ENCODE data around the gene GDPD1. TPM values are rescaled to one million over a fixed set of nuclear protein-coding genes. Genes with fewer than 3 reads are reported as not detected.
"Not testable (repeated sequence)": the region's sequence is repeated elsewhere in the genome, so short reads cannot be mapped to it uniquely, and the experiment has no call there.

Gene GDPD1
- total and polyA plus RNA-seq, 2 donors: 1.2 to 3.4 TPM

DNA sequence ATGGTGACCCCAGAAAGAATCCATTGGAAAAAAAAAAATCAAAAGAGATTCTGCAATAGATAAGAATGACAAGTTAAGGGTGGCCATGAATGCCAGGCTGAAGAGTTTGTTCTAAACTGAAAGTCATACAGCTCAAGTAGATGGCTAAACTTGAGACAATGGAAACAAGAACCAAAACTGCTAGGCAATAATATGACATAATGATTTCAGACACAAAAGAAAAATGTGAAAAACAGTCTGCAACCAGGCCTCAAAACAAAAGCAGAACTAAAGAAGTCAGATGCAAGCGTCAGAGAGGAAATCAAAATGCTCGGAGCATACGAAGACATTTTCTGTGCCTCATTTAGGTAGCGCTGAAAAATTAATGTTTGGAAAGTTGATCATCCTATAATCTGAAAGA, 56.7 kb downstream of the GDPD1 start:
- Histone ChIP-seq H3K27ac (ENCODE audit: low read depth) (no peak overlapping the region), H3K4me1 (ENCODE audit: insufficient read depth) (no peaks in the 10 kb centered on the region), H3K4me3 (ENCODE audit: low read depth, low read length) (no peak overlapping the region), H3K36me3 (ENCODE audit: insufficient read depth) (peaks cover 2% of the 10 kb centered on the region)
- 87% methylated on average over 4 of the region's 4 CpGs for WGBS
- no peak for DNase-seq (ENCODE audit: extremely low spot score)

DNA sequence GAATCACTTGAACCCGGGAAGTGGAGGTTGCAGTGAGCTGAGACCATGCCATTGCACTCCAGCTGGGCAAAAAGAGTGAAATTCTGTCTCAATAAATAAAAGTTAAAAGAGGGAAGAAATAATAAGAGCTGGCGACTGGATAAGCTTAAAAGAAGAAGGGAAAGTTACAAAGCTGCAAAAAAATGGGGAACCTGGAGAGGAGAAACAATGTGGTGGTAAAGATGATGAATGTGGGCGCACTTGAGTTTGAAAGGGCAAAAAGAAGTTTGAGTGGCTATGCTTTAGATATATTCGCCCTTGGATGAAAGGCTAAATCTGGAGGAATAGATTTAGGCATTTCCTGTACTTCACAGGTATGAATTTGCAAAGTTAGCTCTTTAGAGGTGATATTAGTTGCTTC, 58.1 kb downstream of the GDPD1 start:
- Histone ChIP-seq H3K4me1 (ENCODE audit: insufficient read depth) (no peaks in the 10 kb centered on the region), H3K27ac (ENCODE audit: low read depth) (no peak overlapping the region), H3K4me3 (ENCODE audit: low read depth, low read length) (no peak overlapping the region), H3K36me3 (ENCODE audit: insufficient read depth) (no peaks in the 10 kb centered on the region)
- WGBS: 88% methylated on average over 4 of the region's 4 CpGs
- DNase-seq (ENCODE audit: extremely low spot score): no peak

DNA sequence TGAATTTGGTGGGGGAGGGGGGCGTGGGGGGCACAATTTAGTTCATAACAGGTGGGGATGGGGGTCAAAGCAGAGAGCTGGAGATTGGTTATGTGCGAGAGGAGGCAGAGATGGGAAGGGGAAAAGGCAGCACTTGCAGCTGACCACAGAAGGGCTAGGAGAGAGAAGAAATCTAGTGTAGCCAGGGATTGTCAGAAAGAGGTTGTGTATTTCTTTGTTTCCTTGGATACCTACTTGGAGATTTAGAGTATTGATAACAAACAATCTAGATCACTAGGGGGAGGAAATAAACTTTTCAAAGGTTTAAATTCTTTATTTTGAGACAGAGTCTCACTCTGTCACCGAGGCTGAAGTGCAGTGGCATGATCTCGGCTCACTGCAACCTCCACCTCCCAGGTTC, 64.0 kb downstream of the GDPD1 start:
- WGBS: 58% methylated on average over 4 of the region's 4 CpGs
- no peak overlapping the region for H3K27ac ChIP-seq (ENCODE audit: low read depth)
- DNase-seq (ENCODE audit: extremely low spot score): no peak
- no peaks in the 10 kb centered on the region for H3K4me1 ChIP-seq (ENCODE audit: insufficient read depth)
- H3K4me3 ChIP-seq (ENCODE audit: low read depth, low read length): no peak overlapping the region
- no peaks in the 10 kb centered on the region for H3K36me3 ChIP-seq (ENCODE audit: insufficient read depth)

DNA sequence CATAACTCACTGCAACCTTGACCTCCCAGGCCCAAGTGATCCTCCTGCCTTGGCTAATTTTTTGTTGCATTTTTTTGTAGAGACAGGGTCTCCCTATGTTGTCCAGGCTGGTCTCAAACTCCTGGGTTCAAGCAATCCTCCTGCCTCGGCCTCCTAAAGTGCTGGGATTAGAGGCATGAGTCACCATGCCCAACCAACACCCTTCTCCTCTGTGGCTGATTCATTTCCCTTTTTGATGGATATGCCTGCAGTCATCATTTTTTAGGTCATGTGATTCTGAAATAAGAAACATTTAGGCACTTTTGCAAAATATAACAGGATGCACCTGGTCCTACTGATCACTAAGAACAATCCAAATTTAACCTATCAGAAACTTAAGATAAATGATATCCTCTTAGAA, 67.1 kb downstream of the GDPD1 start:
- Histone ChIP-seq H3K27ac (ENCODE audit: low read depth) (no peak overlapping the region), H3K36me3 (ENCODE audit: insufficient read depth) (no peaks in the 10 kb centered on the region), H3K4me1 (ENCODE audit: insufficient read depth) (no peaks in the 10 kb centered on the region), H3K4me3 (ENCODE audit: low read depth, low read length) (no peak overlapping the region)
- no peak for DNase-seq (ENCODE audit: extremely low spot score)
- 42% methylated on average over 1 of the region's 1 CpG for WGBS

DNA sequence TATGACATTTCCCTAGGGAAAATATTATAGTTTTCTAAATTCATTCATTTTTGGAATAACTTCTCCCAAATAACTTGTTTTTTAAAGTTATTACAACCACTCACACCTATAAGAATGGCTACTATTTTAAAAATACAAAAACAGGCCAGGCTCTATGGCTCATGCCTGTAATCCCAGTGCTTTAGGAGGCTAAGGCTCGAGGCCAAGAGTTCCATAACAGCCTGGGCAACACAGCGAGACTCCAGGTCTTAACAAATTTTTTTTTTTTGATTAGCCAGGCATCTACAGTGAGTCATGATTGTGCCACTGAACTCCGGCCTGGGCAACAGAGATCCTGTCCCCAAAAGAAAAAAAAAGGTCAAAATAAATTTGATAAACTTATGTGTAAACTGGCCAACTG, 67.6 kb downstream of the GDPD1 start:
- Histone ChIP-seq H3K36me3 (ENCODE audit: insufficient read depth) (no peaks in the 10 kb centered on the region), H3K27ac (ENCODE audit: low read depth) (no peak overlapping the region), H3K4me1 (ENCODE audit: insufficient read depth) (no peaks in the 10 kb centered on the region), H3K4me3 (ENCODE audit: low read depth, low read length) (no peak overlapping the region)
- DNase-seq (ENCODE audit: extremely low spot score): no peak
- WGBS: 78% methylated on average over 3 of the region's 3 CpGs

DNA sequence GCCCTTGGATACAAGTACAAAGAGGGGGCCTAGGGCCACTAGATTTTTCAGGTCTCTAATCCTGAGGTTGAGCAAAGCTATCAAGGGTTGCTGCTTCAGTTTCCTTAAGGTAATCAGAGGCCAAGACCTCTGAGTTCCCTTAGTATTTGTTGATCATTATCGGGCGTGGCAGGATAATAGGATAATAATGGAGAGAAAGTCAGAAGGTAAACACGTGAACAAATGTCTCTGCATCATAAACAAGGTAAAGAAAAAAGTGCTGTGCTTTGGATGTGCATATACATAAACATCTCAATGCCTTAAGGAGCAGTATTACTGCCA, 69.6 kb downstream of the GDPD1 start:
- Histone ChIP-seq H3K36me3 (ENCODE audit: insufficient read depth) (no peaks in the 10 kb centered on the region), H3K4me3 (ENCODE audit: low read depth, low read length) (no peak overlapping the region), H3K27ac (ENCODE audit: low read depth) (no peak overlapping the region), H3K4me1 (ENCODE audit: insufficient read depth) (no peaks in the 10 kb centered on the region)
- no peak for DNase-seq (ENCODE audit: extremely low spot score)
- WGBS: 59% methylated on average over 3 of the region's 3 CpGs

DNA sequence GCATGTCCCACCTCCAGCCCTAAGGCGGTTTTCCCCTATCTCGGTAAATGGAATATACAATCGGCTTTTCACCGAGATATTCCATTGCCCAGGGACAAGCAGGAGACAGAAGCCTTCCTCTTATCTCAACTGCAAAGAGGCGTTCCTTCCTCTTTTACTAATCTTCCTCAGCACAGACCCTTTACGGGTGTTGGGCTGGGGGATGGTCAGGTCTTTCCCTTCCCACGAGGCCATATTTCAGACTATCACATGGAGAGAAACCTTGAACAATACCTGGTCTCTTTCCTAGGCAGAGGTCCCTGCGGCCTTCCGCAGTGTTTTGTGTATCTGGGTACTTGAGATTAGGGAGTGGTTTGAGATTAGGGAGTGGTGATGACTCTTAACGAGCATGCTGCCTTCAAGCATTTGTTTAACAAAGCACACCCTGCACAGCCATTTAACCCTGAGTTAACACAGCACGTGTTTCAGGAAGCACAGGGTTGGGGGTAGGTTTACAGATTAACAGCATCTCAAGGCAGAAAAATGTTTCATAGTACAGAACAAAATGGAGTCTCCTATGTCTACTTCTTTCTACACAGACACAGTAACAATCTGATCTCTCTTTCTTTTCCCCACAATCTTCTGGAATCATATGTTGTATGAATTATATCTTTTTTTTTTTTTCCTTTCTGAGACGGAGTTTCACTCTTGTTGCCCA, 70.1 kb downstream of the GDPD1 start:
- not testable (repeated sequence) for DNase-seq (ENCODE audit: extremely low spot score); H3K4me1 ChIP-seq (ENCODE audit: insufficient read depth); H3K36me3 ChIP-seq (ENCODE audit: insufficient read depth); H3K4me3 ChIP-seq (ENCODE audit: low read depth, low read length); H3K27ac ChIP-seq (ENCODE audit: low read depth)
- 22% methylated on average over 12 of the region's 12 CpGs for WGBS

DNA sequence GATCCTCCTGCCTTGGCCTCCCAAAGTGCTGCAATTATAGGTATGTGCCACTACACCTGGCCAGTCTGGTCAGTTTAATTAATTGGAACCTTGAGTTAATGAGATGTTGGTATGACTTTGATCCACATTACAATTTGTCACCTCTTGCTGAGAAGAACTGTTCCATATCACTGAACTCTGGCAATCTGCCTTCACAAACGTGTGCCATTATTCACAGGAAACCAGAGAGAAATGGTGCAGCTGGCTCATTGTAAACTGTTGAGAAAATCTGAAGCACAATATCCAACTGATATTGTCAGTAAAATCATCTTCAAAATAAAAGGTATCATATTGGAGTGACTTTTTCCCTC, 71.8 kb downstream of the GDPD1 start:
- no peak for DNase-seq (ENCODE audit: extremely low spot score)
- H3K4me3 ChIP-seq (ENCODE audit: low read depth, low read length): no peak overlapping the region
- no peak overlapping the region for H3K27ac ChIP-seq (ENCODE audit: low read depth)
- H3K4me1 ChIP-seq (ENCODE audit: insufficient read depth): no peaks in the 10 kb centered on the region
- no peaks in the 10 kb centered on the region for H3K36me3 ChIP-seq (ENCODE audit: insufficient read depth)
- WGBS: 20% methylated on average over 1 of the region's 1 CpG

DNA sequence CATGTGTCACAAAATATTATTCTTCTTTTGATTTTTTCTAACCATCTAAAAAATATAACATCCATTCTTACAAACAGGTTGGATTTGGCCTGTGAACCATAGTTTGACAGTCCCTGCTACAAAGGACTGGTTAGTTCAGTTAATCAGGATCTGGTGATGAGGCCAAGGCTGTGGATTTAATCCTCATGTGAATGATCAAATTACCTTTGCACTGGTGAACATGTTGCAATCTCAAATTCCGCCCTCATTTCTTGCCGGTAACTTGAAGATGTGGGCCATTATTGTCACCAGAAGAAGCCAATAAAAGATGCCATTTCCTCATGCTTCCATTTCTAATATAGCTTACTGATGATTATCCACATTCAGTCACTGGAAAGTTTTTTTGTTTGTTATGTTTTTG, 75.9 kb downstream of the GDPD1 start:
- Histone ChIP-seq H3K36me3 (ENCODE audit: insufficient read depth) (no peaks in the 10 kb centered on the region), H3K4me1 (ENCODE audit: insufficient read depth) (no peaks in the 10 kb centered on the region), H3K27ac (ENCODE audit: low read depth) (no peak overlapping the region), H3K4me3 (ENCODE audit: low read depth, low read length) (no peak overlapping the region)
- 75% methylated on average over 2 of the region's 2 CpGs for WGBS
- no peak for DNase-seq (ENCODE audit: extremely low spot score)

DNA sequence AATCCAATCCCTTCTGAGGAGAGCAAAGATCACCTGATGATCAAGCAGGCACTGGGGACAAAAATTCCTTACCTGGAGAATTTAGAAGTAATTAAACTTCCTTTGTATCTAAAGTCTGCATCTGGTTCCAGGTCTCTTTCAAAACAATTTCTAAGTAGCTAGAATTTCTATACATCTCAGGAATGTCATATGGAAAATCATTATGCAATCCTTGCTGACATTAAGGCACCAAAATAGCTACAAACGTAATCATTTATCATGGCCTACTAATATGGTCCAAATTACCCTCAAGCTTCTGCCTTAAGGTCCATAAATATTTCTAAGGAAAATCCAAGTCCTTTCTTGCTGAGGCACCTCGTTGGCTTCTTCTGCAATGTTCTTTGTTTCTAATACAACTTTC, 78.2 kb downstream of the GDPD1 start:
- H3K4me1 ChIP-seq (ENCODE audit: insufficient read depth): no peaks in the 10 kb centered on the region
- 57% methylated on average over 2 of the region's 2 CpGs for WGBS
- no peak overlapping the region for H3K27ac ChIP-seq (ENCODE audit: low read depth)
- no peaks in the 10 kb centered on the region for H3K36me3 ChIP-seq (ENCODE audit: insufficient read depth)
- no peak for DNase-seq (ENCODE audit: extremely low spot score)
- no peak overlapping the region for H3K4me3 ChIP-seq (ENCODE audit: low read depth, low read length)

DNA sequence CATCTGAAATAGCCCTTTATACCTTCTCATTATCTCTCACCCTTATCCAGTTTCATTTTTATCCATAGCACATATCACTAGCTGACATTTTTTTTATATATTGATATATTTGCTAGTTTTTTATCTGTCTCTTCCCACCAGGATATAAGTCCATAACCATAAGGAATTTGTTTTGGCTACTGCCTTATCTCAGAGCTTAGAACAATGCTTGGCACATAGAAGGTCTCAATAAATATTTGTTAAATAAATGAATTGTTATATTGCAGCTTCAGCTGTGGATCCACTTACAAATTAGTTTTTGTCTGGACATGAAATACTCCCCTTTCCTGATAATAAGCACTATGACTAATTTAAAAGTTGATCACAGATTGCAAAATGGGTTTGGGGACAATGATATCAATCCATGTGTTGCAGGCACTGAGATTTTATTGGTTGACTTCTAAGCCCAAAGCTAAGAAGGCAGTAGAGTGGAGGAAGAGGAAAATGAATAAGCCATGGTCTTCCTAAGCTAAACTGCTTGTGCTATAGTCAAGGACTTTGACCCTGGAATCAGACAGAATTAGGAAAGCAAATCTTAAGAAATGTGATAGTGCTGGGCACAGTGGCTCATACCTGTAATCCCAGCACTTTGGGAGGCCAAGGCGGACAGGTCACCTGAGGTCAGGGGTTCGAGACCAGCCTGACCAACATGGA, 79.2 kb downstream of the GDPD1 start:
- 90% methylated on average over 2 of the region's 2 CpGs for WGBS
- Histone ChIP-seq H3K36me3 (ENCODE audit: insufficient read depth) (no peaks in the 10 kb centered on the region), H3K4me1 (ENCODE audit: insufficient read depth) (no peaks in the 10 kb centered on the region), H3K27ac (ENCODE audit: low read depth) (peak overlapping the region; percentile 10), H3K4me3 (ENCODE audit: low read depth, low read length) (no peak overlapping the region)
- DNase-seq (ENCODE audit: extremely low spot score): no peak

DNA sequence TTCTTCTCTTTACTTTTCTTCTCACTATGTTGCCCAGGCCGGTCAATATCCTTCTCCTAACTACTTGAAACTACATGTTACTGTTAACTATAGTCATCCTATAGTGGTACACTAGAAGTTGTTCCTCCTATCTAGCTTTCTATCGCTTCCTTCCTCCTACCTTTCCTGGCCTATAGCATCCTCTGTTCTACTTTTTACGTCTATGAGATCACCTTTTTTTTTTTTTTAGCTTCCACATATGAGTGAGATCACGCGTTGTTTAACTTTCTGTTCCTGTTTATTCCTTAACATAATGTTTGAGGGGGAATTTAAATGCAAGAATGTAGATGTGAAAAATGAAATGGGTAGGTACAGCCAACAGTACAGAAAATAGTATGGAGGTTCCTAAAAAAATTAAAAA, 80.6 kb downstream of the GDPD1 start:
- no peaks in the 10 kb centered on the region for H3K36me3 ChIP-seq (ENCODE audit: insufficient read depth)
- 88% methylated on average over 5 of the region's 5 CpGs for WGBS
- no peaks in the 10 kb centered on the region for H3K4me1 ChIP-seq (ENCODE audit: insufficient read depth)
- DNase-seq (ENCODE audit: extremely low spot score): no peak
- no peak overlapping the region for H3K4me3 ChIP-seq (ENCODE audit: low read depth, low read length)
- H3K27ac ChIP-seq (ENCODE audit: low read depth): no peak overlapping the region

DNA sequence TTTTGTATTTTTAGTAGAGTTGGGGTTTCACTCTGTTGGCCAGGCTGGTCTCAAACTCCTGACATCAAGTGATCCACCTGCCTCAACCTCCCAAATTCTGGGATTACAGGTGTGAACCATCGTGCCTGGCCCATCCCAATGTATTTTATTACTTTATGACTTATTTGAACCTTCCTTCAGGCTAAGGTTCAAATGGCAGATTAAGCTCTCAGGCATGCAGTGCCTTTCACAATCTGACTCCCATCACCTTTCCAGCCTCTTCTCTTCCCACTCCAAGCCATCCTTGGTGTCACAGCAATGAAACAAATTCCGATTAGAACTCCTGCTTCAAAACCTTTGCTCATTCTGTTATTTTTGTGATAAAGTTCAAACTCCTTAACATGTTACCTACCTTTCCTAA, 84.5 kb downstream of the GDPD1 start:
- no peak overlapping the region for H3K4me3 ChIP-seq (ENCODE audit: low read depth, low read length)
- H3K36me3 ChIP-seq (ENCODE audit: insufficient read depth): no peaks in the 10 kb centered on the region
- WGBS: 79% methylated on average over 2 of the region's 2 CpGs
- no peaks in the 10 kb centered on the region for H3K4me1 ChIP-seq (ENCODE audit: insufficient read depth)
- no peak overlapping the region for H3K27ac ChIP-seq (ENCODE audit: low read depth)
- no peak for DNase-seq (ENCODE audit: extremely low spot score)

DNA sequence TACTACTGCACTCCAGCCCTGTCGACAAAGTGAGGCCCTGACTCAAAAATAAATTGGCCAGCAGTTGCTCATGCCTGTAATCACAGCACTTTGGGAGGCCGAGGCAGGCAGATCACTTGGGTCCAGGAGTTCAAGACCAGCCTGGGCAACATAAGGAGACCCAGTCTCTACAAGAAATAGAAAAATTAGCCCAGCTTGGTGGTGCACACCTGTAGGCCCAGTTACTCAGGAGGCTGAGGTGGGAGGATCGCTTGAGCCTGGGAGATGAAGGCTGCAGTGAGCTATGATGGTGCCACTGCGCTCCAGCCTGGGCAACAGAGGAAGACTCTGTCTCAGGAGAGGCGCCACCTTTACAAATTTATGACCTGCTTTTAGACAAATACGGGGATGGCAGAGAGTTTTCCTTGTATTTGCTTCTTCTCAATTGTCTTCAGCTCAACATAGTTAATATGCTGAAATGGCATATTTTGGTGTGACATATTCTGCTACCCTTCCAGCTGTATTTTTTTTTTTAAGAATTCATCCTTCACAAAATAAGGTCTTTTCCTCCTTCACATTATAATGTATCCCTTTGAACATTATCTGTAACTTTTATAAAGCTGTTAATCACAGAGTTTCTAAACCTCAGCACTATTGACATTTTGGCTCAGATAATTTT, 90.1 kb downstream of the GDPD1 start:
- WGBS: 84% methylated on average over 6 of the region's 6 CpGs
- Histone ChIP-seq H3K27ac (ENCODE audit: low read depth) (no peak overlapping the region), H3K4me1 (ENCODE audit: insufficient read depth) (no peaks in the 10 kb centered on the region), H3K36me3 (ENCODE audit: insufficient read depth) (no peaks in the 10 kb centered on the region), H3K4me3 (ENCODE audit: low read depth, low read length) (no peak overlapping the region)
- no peak for DNase-seq (ENCODE audit: extremely low spot score)

Measured in urinary bladder (tissue), 4 donors.